ENCODE measurements around the gene B4GALNT1.
"Not testable (repeated sequence)": the region's sequence is repeated elsewhere in the genome, so short reads cannot be mapped to it uniquely, and the experiment has no call there.

The B4GALNT1 gene

GRCh38 chr12:57620245-57620935, 12.6 kb downstream of the B4GALNT1 start:
- DNase-seq, result no peak

- DNase-seq, result no peak
Measured at GRCh38 chr12:57619434-57620244, 13.4 kb downstream of the B4GALNT1 start.

DNA sequence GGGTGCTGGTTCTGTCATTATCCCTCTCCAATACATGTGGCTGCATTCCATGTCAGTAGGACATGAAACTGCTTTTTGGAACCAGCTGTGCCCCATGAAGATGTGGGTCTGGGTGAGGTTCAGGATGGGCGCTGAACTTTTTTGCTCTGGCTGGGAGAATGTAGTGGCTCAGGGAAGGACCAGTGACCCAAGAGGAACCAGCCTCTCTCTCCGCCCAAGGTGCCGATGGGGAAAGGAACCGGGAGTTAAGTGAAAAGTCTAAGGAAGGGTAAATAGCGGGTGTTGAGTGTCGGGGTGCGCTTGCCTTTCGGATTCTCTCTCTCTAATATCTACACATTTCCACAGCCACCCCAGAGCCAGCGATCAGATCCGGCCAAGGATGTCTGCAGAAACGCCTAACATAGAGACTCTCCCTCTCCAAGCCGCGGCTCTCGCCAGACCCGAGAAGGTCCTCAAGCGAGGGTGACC, 14.0 kb downstream of the B4GALNT1 start:
- DNase-seq, result no peak

DNA sequence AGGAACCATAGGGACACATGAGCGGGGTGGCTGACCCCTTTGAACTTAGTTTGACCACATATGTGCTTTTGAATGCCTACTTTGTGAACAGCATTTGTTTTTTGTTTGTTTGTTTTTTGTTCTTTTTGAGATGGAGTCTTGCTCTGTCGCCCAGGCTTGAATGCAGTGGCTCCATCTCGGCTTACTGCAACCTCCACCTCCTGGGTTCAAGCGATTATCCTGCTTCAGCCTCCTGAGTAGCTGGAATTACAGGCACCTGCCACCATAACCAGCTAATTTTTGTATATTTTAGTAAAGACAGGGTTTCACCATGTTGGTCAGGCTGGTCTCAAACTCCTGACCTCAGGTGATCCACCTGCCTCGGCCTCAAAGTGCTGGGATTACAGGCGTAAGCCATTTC, 14.6 kb downstream of the B4GALNT1 start:
- DNase-seq, result not testable (repeated sequence)

- DNase-seq, result no peak
Measured at GRCh38 chr12:57617942-57618341, 15.1 kb downstream of the B4GALNT1 start.

DNA sequence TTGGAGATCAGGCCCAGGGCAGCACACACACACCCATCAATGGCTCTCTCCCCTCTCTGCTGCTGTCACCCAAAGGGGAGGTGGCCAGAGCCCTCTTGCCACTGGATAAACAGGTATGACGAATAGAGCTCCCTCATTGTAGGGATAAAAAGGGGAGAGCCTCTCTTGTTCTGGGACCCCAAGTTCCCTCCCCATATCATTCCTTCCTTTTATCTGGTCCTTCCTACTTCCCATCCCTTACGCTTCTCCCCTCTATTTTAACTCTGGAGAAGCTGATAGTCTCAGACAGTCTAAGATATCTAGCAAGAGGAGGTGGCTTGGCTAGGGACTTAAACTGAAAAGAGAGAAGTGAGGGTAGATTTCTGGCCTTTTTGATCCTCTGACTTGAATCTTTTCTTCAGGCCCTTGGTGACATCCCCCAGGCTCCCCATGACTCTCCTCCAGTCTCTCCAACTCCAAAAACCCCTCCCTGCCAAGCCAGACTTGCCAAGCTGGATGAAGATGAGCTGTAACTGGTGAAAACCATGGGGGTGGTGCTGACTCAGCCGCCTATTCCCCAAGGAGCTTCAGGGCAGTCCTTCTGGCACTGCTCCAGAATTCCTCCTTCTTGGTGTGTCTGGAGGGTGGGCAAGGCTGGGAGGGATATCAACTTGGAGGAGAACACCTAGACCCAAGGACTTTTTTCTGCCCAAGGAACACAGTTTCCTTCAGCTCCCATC, 16.5 kb downstream of the B4GALNT1 start:
- DNase-seq, result no peak

DNA sequence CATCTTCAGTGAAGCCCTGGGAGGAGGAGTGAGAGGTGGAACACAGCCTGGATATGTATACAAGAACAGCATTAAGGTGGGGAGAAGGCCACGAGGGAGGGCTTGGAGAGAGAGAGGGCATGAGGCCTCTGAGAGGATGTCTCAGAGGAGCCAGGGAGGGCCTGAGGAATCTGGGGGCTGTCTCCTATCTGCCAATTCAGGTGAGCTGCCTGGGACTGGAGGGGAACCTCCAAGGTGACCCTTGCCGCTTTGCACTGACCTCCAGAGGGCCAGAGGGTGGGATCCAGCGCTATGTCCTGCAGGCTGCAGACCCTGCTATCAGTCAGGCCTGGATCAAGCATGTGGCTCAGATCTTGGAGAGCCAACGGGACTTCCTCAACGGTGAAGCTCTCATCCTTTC, 17.4 kb downstream of the B4GALNT1 start:
- DNase-seq, result no peak

GRCh38 chr12:57614948-57615500, 18.0 kb downstream of the B4GALNT1 start:
- no peak for DNase-seq

GRCh38 chr12:57614178-57614947, 18.6 kb downstream of the B4GALNT1 start:
- no peak for DNase-seq

- no peak for DNase-seq
Measured at GRCh38 chr12:57613427-57614109, 19.4 kb downstream of the B4GALNT1 start.

DNA sequence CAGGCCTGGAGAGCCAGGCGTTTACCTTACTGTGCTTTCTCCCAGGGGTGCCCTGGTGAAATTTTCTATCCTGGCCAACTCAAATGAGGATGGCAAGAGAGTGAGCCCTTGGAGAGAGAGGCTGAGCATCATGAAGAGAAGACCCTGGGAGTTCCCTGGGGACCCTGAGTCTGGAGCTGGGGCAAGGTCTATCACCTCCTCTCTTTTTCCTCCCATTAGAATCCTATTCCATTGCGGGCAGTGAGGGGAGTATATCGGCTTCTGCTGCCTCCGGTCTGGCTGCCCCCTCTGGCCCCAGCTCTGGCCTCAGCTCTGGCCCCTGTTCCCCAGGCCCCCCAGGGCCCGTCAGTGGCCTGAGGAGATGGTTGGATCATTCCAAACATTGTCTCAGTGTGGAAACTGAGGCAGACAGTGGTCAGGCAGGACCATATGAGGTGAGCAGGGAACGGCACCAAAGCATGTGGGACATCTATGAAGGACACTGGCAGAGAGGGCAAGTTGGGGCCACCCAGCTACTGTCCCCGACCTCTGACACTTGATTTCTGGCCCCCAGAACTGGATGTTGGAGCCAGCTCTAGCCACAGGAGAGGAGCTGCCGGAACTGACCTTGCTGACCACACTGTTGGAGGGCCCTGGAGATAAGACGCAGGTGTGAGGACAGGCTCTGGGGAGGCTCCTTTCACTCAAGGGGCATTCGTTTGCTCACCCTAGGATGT, 20.1 kb downstream of the B4GALNT1 start:
- no peak for DNase-seq

DNA sequence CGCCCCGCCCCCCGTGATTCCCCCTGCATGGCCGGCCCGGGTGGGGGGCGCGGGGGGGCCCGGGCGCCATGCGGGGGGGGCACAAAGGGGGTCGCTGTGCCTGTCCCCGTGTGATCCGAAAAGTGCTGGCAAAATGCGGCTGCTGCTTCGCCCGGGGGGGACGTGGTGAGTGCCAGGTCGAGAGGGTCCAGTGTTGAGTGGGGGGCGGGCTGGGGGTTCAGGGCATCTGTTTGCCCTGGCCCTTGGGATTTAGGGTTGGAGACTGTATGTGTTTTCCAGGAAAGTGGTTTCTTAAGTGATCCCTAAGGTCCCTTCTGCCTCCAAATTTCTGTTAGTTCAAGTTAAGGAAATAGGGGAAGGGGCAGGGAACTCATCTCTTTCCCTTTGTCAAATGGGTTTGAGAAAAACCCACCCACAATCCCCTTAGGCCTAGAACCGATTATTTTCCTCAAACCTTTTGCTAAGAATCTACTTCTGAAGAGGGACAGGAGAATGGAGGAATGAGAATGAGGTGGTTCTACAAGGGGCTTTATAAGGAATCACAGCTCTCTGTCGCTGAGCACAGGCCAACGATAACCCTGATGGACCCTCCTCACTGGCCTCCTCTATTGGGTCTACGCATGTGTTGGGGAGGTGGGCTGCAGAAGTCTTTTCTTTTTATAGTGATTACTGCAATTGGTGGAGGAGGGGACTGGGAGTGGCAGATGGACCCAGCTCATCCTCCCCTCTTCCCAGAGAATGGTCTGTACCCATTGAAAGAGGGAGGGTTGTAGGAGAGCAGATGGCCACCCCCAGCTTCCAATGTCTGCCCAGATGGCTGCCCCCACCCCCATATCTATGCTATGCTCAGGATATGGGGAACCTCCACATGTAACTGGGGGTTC, 20.9 kb downstream of the B4GALNT1 start:
- DNase-seq, result no peak

DNA sequence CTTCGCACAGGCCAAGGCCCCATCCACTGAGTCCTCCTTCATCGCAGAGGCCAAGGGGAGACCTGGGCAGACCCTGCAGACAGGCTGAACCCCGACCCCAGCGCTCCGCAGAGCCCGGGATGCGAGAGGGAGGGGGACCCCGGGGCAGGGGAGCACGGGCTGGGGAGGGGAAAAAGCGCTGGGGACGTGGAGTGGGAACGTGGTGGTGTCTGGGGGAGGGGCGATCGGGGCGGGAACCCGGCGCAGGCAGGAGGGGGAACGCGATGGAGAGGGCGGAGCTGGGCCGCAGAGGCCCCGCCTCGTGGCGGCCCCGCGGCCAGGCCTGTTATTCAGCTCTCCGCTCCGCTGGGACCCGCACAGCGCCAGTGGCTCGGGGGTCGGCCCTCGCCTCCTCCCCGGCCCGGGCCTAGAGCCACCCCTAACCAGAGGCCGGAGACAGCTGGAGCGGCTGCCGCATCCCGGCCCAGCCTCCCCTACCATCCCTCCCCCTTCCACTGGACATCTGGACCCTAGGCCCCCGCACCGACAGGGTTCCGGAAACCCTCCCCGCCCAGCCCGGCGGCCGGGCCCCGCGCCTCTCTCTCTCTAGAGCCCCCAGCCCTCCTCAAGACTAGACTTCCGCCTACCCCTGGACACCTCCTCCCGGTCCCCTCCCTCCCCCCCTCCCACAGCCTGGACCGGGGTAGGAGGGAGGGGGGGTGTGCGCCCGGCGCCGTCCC, 21.7 kb downstream of the B4GALNT1 start, which contains the start of gene ARHGEF25:
TSS of gene ARHGEF25 (plus strand) at position 328 of the 719 bp plus-strand sequence. CDS start 460 bp downstream, outside the sequence.
- DNase-seq, result no peak

GRCh38 chr12:57610554-57611107, 22.4 kb downstream of the B4GALNT1 start:
- no peak for DNase-seq

DNA sequence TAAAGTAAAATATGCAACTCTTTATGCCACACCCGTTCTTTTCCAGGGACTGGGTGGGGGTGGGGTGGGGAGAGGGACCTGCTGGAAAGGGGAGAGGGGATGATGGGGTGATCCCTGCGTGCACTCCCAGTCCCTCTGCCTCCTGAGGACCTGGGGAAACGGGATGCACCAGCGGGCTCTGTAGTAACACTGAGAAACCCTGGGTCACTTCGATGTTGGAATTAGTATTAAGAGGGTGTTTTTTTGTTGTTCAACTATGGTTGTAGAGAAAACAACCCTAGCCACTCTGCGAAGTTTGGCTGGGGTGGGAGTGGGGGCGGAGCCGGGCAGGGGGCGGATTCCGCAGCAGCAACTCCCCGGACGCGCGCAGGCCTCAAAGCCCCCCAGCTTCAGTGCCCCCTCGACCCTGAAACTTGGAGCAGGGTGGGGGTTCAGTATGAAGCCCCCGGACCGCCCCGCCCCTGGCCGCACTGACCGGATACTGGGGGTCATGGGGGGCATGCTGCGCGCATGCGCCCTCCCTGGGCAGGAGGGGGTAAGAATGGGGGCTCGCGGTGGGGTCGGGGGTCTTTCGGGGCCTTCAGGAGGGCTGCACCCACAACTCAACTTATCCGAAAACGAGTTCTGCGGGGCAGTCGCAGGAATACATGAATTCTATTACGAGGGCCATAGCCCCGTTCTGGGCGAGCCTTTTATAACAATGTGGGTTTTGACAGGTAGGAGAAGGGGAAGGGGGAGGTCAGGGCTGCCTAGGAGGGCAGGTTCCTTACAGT, 23.0 kb downstream of the B4GALNT1 start:
- no peak for DNase-seq

GRCh38 chr12:57609101-57609780, 23.8 kb downstream of the B4GALNT1 start:
- DNase-seq, result no peak

GRCh38 chr12:57607958-57608663, 24.9 kb downstream of the B4GALNT1 start:
- no peak for DNase-seq

Data from DMS153 (cell line).